GM21717 (cell line): ENCODE data around the gene CTAGE9.
"Not testable (repeated sequence)": the region's sequence is repeated elsewhere in the genome, so short reads cannot be mapped to it uniquely, and the experiment has no call there.

Experiments
- ATAC-seq: cut with Tn5 transposase; IDR thresholded peaks from one replicate; pipeline ENCODE4 v1.9.1; 2021; ENCODE audit warnings: mild to moderate bottlenecking, moderate library complexity; ENCODE audit not compliant: unreplicated experiment

The CTAGE9 gene

GRCh38 chr6:131728296-131728939 is 17.6 kb upstream of the CTAGE9 start:
- no peak for ATAC-seq

GRCh38 chr6:131727868-131728267 is 17.1 kb upstream of the CTAGE9 start:
- ATAC-seq = no peak

GRCh38 chr6:131727467-131727866 is 16.6 kb upstream of the CTAGE9 start:
- no peak for ATAC-seq

GRCh38 chr6:131724114-131724513 is 13.3 kb upstream of the CTAGE9 start:
- no peak for ATAC-seq

- no peak for ATAC-seq
Measured at GRCh38 chr6:131721161-131721560, 10.3 kb upstream of the CTAGE9 start.

- no peak for ATAC-seq
Measured at GRCh38 chr6:131717836-131718542, 7.2 kb upstream of the CTAGE9 start.

- not testable (repeated sequence) for ATAC-seq
Measured at GRCh38 chr6:131715567-131715966, 4.8 kb upstream of the CTAGE9 start.

- ATAC-seq = not testable (repeated sequence)
Measured at GRCh38 chr6:131703905-131704304, 6.9 kb downstream of the CTAGE9 start.

- not testable (repeated sequence) for ATAC-seq
Measured at GRCh38 chr6:131700851-131701250, 10.0 kb downstream of the CTAGE9 start.

- no peak for ATAC-seq
Measured at GRCh38 chr6:131696956-131697355, 13.9 kb downstream of the CTAGE9 start.

GRCh38 chr6:131694832-131695426 is 15.9 kb downstream of the CTAGE9 start:
- ATAC-seq = peak; percentile 80

- ATAC-seq = no peak
Measured at GRCh38 chr6:131693384-131693783, 17.4 kb downstream of the CTAGE9 start.

GRCh38 chr6:131692589-131692988 is 18.2 kb downstream of the CTAGE9 start:
- no peak for ATAC-seq

- no peak for ATAC-seq
Measured at GRCh38 chr6:131692031-131692430, 18.8 kb downstream of the CTAGE9 start.

GRCh38 chr6:131688286-131688685 is 22.5 kb downstream of the CTAGE9 start:
- peak; percentile 61 for ATAC-seq

- no peak for ATAC-seq
Measured at GRCh38 chr6:131687022-131687421, 23.8 kb downstream of the CTAGE9 start.

GRCh38 chr6:131685266-131685780 is 25.5 kb downstream of the CTAGE9 start:
- ATAC-seq = peak; percentile 57

GRCh38 chr6:131683479-131683878 is 27.3 kb downstream of the CTAGE9 start:
- ATAC-seq = peak; percentile 72

- no peak for ATAC-seq
Measured at GRCh38 chr6:131682442-131682841, 28.4 kb downstream of the CTAGE9 start.

- no peak for ATAC-seq
Measured at GRCh38 chr6:131681585-131681984, 29.2 kb downstream of the CTAGE9 start.

- no peak for ATAC-seq
Measured at GRCh38 chr6:131680868-131681267, 29.9 kb downstream of the CTAGE9 start.

- no peak for ATAC-seq
Measured at GRCh38 chr6:131678442-131678841, 32.4 kb downstream of the CTAGE9 start.
